ENCODE measurements around the gene GPX2.

GRCh38 chr14:64935508-64935907 lies 7.0 kb downstream of the GPX2 start:
- TF ChIP-seq, protein P1, sequence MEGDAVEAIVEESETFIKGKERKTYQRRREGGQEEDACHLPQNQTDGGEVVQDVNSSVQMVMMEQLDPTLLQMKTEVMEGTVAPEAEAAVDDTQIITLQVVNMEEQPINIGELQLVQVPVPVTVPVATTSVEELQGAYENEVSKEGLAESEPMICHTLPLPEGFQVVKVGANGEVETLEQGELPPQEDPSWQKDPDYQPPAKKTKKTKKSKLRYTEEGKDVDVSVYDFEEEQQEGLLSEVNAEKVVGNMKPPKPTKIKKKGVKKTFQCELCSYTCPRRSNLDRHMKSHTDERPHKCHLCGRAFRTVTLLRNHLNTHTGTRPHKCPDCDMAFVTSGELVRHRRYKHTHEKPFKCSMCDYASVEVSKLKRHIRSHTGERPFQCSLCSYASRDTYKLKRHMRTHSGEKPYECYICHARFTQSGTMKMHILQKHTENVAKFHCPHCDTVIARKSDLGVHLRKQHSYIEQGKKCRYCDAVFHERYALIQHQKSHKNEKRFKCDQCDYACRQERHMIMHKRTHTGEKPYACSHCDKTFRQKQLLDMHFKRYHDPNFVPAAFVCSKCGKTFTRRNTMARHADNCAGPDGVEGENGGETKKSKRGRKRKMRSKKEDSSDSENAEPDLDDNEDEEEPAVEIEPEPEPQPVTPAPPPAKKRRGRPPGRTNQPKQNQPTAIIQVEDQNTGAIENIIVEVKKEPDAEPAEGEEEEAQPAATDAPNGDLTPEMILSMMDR (IDR thresholded peaks at IDR 0.05; ENCODE audit: borderline replicate concordance, extremely low read depth, low read length, poor library complexity, severe bottlenecking): no peak
- TF ChIP-seq EZH2 (IDR thresholded peaks at IDR 0.05; ENCODE audit: borderline replicate concordance, low read depth, low read length, severe bottlenecking): no peak

Data from DND-41 (cell line).